GM19324 (cell line): ENCODE measurements around the gene GALNT2.

Source experiments
- ATAC-seq: cut with Tn5 transposase; IDR thresholded peaks from one replicate; pipeline ENCODE4 v1.9.1; 2021; ENCODE audit warnings: mild to moderate bottlenecking, moderate library complexity; ENCODE audit not compliant: unreplicated experiment, low FRiP score

GALNT2 gene

DNA sequence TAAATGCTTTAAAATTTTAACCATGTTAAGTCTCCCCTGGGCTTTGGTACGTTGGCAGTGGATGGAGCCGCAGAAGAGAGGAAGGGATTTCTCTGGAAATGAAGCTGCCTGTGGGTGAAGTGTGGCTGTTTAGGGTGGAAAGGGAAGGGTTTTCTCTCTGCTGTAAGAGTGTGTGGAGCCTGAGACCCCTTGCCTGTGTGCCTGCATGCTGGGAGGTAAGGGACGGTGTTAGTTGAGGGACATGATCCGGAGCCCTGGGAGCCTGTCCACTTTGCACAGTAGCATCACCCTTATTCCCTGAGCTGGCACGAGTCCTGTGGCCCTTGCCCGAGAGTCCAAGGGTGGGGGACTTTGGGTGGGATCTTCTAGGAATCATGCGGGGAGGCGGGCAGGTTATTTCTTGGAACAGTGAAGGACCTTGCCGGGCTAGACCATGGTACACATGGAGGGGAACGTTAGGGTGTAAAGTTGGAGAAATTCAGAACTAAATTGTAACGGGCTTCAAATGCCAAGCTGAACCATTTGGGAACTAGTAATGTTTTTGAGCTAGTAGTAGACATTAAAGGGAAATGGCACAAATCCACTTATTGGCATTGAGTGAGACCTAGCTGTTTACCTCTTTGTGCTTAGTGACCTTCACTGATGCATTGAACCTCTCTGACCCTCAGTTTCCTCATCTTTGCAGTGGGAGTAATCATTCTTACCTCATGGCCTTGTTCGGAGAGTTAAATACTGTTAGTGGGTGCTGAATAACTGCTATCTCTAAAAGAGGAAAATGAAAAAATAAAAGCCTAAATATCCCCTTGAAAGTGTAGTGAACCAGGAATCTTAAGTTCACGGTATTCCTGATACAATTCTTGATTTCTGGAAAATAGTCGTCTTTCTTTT lies 3.5 kb downstream of the GALNT2 start:
- ATAC-seq, result no peak

DNA sequence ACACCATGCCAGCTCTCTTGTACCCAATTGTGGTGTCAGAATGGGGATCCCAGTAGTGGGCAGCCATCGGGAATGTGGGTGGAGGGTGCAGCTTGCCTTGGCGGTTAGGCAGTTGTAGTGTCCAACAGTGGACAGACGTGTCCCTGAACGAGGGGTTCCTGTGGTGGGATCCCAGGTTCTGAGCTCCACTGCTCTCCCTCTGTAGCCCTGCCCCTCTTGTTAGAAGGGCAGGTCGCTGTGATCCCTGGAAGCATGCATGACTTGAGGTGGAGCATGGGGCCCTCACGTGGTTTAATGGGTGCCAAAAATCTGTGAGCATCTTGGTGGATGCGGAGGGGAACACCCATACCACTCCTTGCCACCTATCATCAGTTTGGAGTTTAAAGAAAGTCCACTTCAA lies 4.3 kb downstream of the GALNT2 start:
- ATAC-seq, result no peak

DNA sequence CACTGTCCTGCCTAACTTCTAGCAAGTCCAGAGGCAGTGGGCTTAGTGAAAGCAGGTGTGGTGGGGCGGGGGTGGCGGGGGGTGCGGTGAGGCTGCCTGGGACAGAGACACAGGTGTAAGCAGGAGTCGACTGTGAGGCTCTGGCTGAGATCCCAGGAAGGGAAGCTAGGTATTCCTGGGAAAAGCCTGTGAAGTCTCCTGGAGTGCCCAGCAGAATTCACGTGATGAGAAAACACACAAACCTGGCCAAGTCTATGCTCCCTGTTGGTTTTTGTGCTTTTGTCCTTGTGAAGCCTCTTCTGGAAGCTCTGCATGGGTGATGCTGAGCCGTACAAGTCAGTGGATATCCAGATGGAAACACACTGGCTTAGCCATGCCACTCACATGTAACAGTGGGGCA lies 5.3 kb downstream of the GALNT2 start:
- no peak for ATAC-seq

DNA sequence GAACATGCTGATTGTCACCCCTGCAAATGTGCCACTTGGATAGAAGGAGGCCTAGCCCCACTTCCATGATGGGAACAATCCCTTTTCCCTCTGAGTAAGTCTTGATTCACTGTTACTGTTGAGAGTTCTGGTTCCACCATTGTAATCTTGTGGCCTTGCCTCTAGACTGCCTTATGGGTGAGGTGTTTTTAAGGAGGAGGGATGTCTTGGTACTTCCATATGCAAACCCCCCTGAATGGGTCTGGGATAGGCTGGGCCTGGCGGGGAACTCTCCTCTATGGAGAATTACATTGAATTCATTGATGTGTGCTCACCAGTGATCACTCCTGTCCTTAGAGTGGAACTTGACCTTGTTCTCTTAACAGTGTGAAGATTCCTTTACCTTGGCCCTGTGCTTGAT lies 5.8 kb downstream of the GALNT2 start:
- ATAC-seq, result no peak

DNA sequence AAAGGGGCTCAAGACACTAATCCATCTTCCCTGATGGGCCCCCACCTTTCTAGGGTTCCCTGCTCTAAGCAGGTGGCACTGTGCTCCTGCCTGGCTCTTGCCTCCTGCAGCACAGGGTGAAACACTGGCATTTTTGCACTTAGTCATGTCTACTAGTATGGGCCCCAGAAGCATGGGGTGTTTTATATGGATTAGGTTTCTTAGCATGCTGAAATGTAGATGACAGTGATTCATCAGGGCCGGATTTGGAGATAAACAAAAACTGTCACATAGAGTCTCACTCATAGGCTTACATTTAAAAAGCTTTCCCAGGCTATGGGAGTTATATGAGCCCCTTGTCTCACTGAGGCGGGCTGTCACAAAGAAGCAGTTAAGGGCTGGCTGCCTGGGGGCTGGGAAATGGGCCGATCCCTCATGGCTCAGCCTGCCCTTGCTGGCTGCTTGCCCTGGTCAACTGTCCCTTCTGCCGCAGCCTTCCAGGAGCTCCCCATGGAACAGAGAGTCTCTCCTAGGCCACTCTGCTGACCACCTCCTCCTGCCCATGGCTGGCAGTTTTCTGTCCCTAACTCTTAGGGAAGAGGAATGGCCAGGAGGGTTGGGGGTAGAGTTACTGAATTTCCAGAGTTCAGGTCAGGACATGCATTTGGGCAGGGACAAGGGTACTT lies 6.5 kb downstream of the GALNT2 start:
- ATAC-seq, result no peak

DNA sequence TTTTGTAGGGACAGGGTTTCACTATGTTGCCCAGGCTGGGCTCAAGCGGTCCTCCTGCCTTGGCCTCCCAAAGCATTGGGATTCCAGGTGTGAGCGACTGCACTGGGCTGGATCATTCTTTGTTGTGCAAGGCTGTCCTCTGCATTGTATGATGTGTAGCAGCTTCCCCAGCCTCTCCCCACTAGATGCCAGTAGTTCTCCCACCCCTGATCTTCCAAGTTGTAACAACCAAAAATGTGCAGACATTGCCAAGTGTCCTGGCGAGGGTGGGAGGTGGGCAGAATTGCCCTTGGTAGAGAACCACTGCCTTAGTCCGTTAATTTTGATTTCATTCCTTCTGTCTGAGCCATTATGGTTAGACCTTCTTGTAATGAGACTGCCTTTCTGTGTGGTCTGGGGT lies 7.2 kb downstream of the GALNT2 start:
- no peak for ATAC-seq

DNA sequence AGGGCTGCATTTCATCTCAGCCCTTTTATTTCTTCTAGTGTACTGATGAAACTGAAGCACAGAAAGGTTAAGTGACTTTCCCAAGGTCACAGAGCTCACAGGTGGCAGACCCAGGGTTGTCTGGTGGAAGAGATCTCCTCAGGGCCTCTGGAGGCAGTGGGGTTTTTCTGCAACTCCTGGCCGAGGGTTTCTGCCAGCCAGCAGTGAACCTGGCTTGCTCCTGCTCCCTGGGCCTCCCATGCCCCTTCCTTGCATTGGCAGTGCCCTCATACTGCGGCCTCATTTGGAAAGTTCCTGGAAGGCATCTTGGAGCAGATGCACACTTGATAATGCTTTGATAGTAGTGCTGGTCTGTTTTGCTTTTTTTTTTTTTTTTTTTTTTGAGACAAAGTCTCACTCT lies 7.7 kb downstream of the GALNT2 start:
- ATAC-seq, result no peak

DNA sequence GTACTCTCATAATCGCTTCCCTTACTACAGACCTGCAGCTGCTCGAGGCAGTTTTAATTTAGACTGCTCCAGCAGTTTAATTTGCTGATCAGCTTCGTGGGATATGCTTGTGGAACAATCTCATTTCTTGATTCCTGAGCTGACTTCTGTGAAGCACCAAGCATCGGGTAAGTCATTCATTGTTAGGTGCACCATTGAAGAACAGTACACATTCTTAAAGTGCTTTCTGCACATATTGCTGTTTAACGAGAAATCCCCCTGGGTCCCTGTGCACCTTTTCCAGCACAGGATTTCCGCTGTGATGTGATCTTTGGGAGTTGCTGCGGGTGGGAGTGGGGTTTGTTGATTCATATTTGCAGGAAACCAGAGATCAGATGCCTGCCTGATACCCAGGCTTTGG lies 9.1 kb downstream of the GALNT2 start:
- ATAC-seq, result no peak

DNA sequence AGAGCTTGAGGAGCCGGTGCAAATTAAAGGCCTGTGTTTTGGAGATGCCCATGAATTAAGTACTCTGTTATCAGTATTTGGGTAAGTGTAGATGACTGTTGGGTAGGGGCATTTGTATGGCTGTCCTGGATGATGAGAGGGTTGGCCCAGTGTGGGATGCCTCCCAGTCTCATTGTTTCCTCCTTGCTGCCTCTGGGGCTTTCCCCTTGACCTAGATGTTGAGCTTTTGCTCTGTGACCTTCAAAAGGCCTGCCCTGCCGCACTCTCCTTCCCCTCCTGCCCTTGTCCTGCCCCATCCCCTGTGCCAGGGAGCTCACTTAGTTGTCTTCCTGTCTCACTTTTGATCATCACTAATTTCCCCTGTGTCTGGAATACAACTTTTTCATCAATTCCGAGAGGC lies 10.0 kb downstream of the GALNT2 start:
- no peak for ATAC-seq

DNA sequence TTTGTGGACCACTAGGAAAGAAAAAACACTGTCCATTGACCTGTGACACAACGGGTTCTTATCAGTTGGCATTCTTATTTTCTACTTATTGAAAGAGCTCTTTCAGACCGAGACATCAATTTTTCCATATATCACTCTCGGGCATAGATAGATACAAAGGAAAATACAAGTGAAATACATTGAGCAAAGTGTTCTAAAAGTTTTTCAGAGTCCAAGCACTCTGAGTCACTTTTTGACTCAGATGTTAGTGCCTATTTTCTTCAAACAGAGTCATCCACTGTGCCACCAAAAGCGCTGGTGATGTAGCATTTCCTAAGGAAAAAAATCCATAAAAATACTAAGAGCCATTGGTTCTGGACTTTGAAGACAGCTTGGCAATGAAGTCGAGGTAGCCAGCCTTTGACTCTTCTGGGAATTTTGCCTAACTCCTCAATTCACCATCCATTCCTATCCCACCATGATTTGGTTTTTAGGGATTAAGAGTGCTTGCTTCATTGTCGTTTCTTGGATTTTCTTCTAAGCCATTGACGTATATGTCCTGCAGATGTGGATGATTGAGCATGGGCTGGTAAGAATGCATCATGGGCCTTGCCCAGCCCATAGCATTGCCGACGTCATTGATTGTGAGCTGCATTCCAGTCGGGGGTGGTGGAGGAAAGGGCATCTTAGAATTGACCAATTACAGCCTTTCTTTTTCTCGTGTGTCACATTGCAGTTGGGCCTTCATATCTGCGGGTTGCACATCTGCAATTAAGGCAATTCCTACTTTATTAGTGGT lies 10.6 kb downstream of the GALNT2 start:
- no peak for ATAC-seq

DNA sequence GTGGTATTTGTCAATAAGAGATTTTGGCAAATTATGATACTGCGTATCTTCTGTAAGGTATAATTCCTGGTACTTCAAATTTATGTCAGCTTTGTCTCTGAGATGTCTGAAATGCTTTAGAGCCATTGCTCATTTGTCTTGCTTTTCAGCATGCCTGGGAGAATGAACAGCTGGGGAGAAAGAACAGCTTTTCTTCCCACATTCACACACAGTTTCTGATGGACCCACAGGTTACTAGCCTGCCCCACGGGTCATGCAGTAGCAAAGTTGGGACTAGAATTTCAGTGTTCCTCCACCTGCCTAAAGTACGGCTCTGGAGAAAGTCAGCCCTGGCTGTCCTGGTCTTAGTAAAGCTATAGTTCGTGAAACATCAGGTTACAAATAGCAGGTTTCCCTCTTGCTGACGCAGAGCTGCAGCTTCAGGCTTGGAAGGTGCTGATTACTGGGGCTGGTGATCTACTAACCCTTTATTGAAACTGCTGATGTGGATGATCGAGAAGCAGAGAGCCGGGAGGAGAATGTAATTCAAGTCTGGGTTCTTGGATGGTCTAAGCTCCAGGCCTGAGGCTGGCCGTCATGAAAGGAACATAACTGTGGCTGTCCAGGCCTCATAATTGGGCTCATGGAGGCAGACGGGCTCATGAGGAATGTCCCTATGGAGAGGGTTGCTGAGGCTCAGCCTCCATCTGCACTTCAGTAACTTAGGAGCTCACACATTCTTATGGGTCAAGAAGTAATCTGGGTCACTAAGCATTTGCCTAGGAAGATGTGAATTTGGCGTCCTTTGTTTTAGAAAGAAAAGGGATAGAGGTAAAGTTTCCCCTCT lies 12.4 kb downstream of the GALNT2 start:
- no peak for ATAC-seq

DNA sequence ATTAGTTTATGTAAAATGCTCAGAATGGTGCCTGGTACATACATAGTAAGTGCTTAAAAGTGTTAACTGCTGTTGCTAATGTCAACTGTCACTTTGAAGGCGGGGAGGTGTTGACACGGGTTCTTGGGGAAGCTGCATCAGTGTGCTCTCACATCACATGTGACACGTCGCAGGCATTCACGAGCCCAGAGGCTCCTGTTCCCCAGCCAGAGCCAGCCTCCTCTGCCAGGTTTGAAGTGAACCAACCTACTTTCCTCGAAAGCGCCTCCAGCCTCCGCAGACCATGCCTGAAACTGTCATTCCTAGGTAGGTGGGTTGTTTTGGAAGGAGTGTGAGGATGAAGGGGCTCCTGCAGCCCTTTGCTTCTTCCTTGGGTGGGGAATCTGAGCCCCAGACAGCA lies 13.8 kb downstream of the GALNT2 start:
- no peak for ATAC-seq

DNA sequence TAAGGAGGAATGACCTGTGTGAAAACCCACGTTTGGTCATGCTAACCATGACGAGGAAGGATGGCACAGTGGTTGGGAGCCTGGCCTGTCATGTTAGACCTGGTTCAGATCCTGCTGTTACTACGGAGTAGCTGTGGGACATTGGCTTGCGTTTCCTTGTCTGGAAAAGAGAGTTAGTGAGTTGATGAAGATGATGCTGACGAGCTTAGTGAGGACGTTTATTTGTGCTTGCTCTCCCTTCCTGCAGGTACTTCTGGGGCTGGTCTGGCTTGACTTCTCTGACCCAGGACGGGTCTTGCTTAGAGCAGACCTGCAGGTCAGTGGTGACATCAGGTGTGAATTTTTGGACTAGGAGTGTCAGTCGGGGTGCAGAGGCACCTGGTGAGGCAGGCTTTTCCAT lies 14.7 kb downstream of the GALNT2 start:
- ATAC-seq, result no peak

DNA sequence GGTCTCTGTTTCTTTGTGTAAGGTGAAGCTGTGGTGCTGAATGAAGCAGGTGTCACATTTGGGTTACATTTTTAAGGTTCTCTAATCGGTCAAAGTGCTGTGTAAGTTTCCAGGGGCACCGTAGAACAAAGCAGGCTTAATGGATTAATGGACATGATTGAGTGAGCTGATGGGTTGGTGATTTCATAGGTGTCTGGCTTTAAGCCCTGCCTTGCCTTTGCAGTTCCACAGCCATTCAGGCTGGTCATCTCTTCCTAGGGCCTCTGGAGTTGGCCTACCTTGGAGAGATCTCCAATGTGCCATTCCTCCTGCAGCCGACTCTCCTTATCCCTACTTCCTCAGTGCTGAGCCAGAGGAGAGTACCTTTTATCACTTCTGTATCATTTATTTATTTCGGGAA lies 15.2 kb downstream of the GALNT2 start:
- ATAC-seq, result no peak

DNA sequence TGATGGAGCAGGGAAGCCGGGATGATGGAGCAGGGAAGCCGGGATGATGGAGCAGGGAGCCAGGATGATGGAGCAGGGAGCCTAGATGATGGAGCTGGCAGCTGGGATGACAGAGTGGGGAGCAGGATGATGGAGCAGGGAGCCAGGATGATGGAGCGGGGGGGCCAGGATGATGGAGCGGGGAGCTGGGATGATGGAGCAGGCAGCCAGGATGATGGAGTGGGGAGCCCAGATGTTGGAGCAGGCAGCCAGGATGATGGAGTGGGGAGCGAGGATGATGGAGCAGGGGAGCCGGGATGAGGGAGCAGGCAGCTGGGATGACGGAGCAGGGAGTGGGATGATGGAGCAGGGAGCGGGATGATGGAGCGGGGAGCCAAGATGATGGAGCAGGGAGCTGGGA lies 16.0 kb downstream of the GALNT2 start:
- ATAC-seq, result no peak

DNA sequence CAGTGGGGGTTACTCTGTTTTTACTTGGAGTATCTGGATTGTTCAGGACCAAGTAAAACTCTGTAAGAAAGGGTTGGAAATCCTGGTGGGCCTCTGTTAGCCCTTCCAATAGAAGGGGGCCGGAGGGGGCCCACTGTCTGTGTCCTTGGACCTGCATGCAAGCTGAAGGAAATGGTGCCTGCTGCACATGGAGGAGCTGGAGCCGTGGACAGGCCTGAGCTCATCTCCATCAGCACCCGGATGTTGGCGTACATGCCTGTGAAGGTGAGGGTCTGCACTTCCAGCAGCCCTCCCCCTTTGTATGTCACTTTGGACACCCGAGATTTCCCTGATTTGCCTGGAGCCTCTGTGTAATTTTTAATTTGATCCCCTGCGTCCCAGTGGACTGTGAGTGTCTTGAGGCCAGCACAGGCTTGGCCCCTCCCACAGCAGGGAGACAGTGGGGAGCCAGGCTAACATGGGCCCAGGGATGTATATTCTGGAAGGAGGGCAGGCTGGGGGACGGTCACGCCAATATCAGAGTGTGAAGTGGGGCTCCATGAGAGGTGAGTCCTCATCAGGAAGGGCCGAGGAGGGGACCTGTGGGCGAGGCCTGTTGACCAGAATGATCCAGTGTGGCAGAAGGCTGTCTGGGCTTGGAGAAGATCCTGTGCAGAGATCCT lies 16.8 kb downstream of the GALNT2 start:
- no peak for ATAC-seq

DNA sequence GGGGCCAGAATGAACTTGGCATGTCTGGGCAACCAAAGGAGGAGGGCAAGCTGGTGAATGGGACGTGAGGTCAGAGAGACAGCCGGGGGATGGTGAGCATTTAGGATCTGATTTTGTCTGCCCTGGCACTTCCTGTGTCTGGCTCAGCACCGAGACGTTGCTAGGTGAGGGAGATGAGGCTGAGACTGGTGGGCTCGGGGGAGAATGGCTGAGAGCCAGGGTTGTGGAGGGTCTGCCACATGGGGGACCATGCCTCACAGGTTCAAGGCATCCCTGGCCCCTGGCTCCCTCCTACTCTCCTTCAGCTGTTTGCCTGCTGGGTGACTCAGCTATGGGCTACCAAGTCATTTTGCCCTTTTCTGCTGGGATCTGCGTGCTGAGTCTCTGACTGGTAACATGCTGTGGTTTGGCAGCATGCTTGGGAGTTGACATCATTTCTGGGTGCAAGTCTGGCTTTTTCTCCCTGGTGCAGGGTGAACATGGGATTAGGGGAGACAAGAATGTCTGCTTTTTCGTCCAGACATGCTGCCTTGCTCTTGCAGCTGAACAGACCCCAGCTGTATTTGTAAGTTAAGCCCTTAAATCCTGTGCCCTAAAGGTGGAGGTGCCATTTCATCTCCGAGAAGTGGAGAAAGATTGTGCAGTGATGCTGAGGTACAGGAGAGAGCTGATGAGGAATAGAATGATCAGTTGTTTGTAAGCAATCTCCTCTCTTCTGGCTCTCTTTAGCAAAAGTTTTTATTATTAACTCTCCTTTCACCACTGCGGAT lies 17.6 kb downstream of the GALNT2 start:
- no peak for ATAC-seq

DNA sequence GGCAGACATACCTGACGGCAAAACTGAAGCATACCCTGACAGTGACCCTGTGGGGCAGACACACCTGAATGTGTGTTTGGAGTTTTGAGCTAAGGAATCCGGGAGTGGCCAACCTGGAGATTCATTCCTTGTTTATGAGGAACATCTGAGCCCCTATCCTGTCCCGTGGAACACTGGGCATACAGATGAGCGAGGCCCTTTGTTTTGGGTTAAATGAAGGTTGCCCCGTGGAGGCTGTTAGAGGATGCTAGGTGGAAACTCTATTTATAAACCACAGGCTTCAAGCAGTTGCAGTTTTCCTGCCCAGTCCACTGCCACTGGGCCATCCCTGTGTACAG lies 18.1 kb downstream of the GALNT2 start:
- ATAC-seq, result no peak

DNA sequence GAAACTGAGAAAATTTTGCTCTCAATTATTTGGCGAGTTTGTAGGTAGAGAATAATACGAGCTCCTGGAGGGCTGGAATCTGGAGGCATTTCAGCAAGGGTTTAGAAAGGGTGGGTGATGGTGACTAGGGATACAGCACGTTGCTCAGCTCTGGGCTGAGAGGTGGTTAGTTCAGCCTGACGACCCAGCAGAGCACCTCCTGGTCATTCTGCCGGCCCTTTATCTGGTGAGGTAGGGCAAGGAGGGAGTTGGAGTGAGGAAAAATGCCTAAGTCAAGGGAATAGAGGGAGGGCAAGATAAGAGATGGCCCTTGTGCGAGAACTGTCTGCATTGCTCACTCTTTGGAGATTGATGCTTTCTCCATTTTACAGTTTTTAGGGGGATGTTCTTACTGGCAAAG lies 19.1 kb downstream of the GALNT2 start:
- no peak for ATAC-seq
